T-helper 17 cell (primary cell): ENCODE measurements around the gene BMP10. TPM values are rescaled to one million over a fixed set of nuclear protein-coding genes. Genes with fewer than 3 reads are reported as not detected.
"Not testable (repeated sequence)": the region's sequence is repeated elsewhere in the genome, so short reads cannot be mapped to it uniquely, and the experiment has no call there.

Experiments
- ATAC-seq: fragments of 150-1000 bp; cut with Tn5 transposase; 2 replicates; pipeline ENCODE4 v1.10.0; 2021; ENCODE audit warnings: mild to moderate bottlenecking, moderate library complexity
- DNase-seq, 3 donors: peaks; one replicate each; pipeline versions ENCODE4 v3.0.0 to v3.0.0-alpha.2; 2020 to 2021
- H3K9me3 ChIP-seq: one replicate; pipeline ENCODE4 v1.7.0; 2013; ENCODE audit warnings: low read length, mild to moderate bottlenecking; ENCODE audit not compliant: control insufficient read depth, poor library complexity, severe bottlenecking
- H3K27ac Mint-ChIP-seq: one replicate; pipeline ENCODE4 v1.8.0; 2022; ENCODE audit warnings: mild to moderate bottlenecking, moderate library complexity, mixed read lengths
- H3K27me3 Mint-ChIP-seq: one replicate; pipeline ENCODE4 v1.8.0; 2022; ENCODE audit warnings: mixed read lengths
- H3K36me3 Mint-ChIP-seq: one replicate; pipeline ENCODE4 v1.8.0; 2022; ENCODE audit warnings: low read depth, mixed read lengths
- H3K4me1 Mint-ChIP-seq: one replicate; pipeline ENCODE4 v1.8.0; 2022; ENCODE audit warnings: mild to moderate bottlenecking, mixed read lengths
- H3K4me3 Mint-ChIP-seq: one replicate; pipeline ENCODE4 v1.8.0; 2022; ENCODE audit warnings: mild to moderate bottlenecking, moderate library complexity, mixed read lengths
- total RNA-seq, 4 donors: library from RNA in 2 of 4; stranded (reverse) in 2 of 4; gene quantifications; one replicate each; pipeline ENCODE4 v1.2.3 and lab custom pipeline; 2022 to 2026

The BMP10 gene
- total RNA-seq, 2 donors from 2014 or later = not detected

- H3K9me3 ChIP-seq = no peaks in the 10 kb centered on the region
- peak overlapping the region; percentile 97 for H3K27ac Mint-ChIP-seq
- H3K36me3 Mint-ChIP-seq = no peaks in the 10 kb centered on the region
- no peaks in the 10 kb centered on the region for H3K27me3 Mint-ChIP-seq
- peaks cover 30% of the 10 kb centered on the region for H3K4me1 Mint-ChIP-seq
- H3K4me3 Mint-ChIP-seq = peak overlapping the region; percentile 74
- DNase-seq = peak; percentile 58 to 72 (median 66)
- ATAC-seq = peak; percentile 98
Measured at GRCh38 chr2:68908392-68908970, 37.3 kb upstream of the BMP10 start.

GRCh38 chr2:68907920-68908253 lies 36.7 kb upstream of the BMP10 start:
- peak overlapping the region; percentile 97 for H3K27ac Mint-ChIP-seq
- ATAC-seq (peak; percentile 1), DNase-seq (no peak)
- peak overlapping the region; percentile 74 for H3K4me3 Mint-ChIP-seq
- no peaks in the 10 kb centered on the region for H3K27me3 Mint-ChIP-seq
- no peaks in the 10 kb centered on the region for H3K9me3 ChIP-seq
- H3K36me3 Mint-ChIP-seq = no peaks in the 10 kb centered on the region
- peaks cover 30% of the 10 kb centered on the region for H3K4me1 Mint-ChIP-seq

GRCh38 chr2:68907232-68907919 lies 36.2 kb upstream of the BMP10 start:
- Mint-ChIP-seq H3K27me3 (no peaks in the 10 kb centered on the region), H3K27ac (peak overlapping the region; percentile 97), H3K4me1 (peaks cover 30% of the 10 kb centered on the region), H3K36me3 (no peaks in the 10 kb centered on the region), H3K4me3 (peak overlapping the region; percentile 74)
- DNase-seq (no peak), ATAC-seq (no peak)
- H3K9me3 ChIP-seq = no peaks in the 10 kb centered on the region

- DNase-seq = no peak
- Mint-ChIP-seq H3K27me3 (no peaks in the 10 kb centered on the region), H3K27ac (peak overlapping the region; percentile 97), H3K4me3 (no peak overlapping the region), H3K4me1 (peaks cover 30% of the 10 kb centered on the region), H3K36me3 (no peaks in the 10 kb centered on the region)
- ATAC-seq = no peak
- H3K9me3 ChIP-seq = no peaks in the 10 kb centered on the region
Measured at GRCh38 chr2:68906716-68907115, 35.5 kb upstream of the BMP10 start.

- Mint-ChIP-seq H3K27ac (no peak overlapping the region), H3K36me3 (no peaks in the 10 kb centered on the region), H3K4me1 (peaks cover 27% of the 10 kb centered on the region), H3K4me3 (no peak overlapping the region), H3K27me3 (no peaks in the 10 kb centered on the region)
- no peak for DNase-seq
- H3K9me3 ChIP-seq = no peaks in the 10 kb centered on the region
- ATAC-seq = no peak
Measured at GRCh38 chr2:68905116-68905515, 33.9 kb upstream of the BMP10 start.

GRCh38 chr2:68901561-68901960 lies 30.4 kb upstream of the BMP10 start:
- DNase-seq (no peak), ATAC-seq (no peak)
- Mint-ChIP-seq H3K4me3 (no peak overlapping the region), H3K36me3 (no peaks in the 10 kb centered on the region), H3K4me1 (peaks cover 4% of the 10 kb centered on the region), H3K27ac (no peak overlapping the region), H3K27me3 (peaks cover 13% of the 10 kb centered on the region)
- no peaks in the 10 kb centered on the region for H3K9me3 ChIP-seq

- H3K4me1 Mint-ChIP-seq = peaks cover 4% of the 10 kb centered on the region
- no peak for ATAC-seq
- H3K9me3 ChIP-seq = no peaks in the 10 kb centered on the region
- no peak overlapping the region for H3K27ac Mint-ChIP-seq
- H3K4me3 Mint-ChIP-seq = no peak overlapping the region
- H3K27me3 Mint-ChIP-seq = peaks cover 13% of the 10 kb centered on the region
- no peak for DNase-seq
- H3K36me3 Mint-ChIP-seq = no peaks in the 10 kb centered on the region
Measured at GRCh38 chr2:68901199-68901514, 30.0 kb upstream of the BMP10 start.

GRCh38 chr2:68900496-68901198 lies 29.4 kb upstream of the BMP10 start:
- H3K9me3 ChIP-seq = no peaks in the 10 kb centered on the region
- Mint-ChIP-seq H3K4me3 (no peak overlapping the region), H3K27ac (no peak overlapping the region), H3K27me3 (peaks cover 13% of the 10 kb centered on the region), H3K36me3 (no peaks in the 10 kb centered on the region), H3K4me1 (peaks cover 3% of the 10 kb centered on the region)
- DNase-seq (no peak), ATAC-seq (no peak)

- H3K27ac Mint-ChIP-seq, H3K9me3 ChIP-seq, H3K4me3 Mint-ChIP-seq, H3K36me3 Mint-ChIP-seq, H3K4me1 Mint-ChIP-seq, DNase-seq, ATAC-seq: not testable (repeated sequence)
- H3K27me3 Mint-ChIP-seq = peaks cover 13% of the 10 kb centered on the region
Measured at GRCh38 chr2:68895981-68896380, 24.8 kb upstream of the BMP10 start.

- DNase-seq = no peak
- Mint-ChIP-seq H3K27me3 (no peaks in the 10 kb centered on the region), H3K4me3 (no peak overlapping the region), H3K27ac (no peak overlapping the region), H3K36me3 (peaks cover 2% of the 10 kb centered on the region), H3K4me1 (peaks cover 9% of the 10 kb centered on the region)
- no peak for ATAC-seq
- no peaks in the 10 kb centered on the region for H3K9me3 ChIP-seq
Measured at GRCh38 chr2:68889500-68889899, 18.3 kb upstream of the BMP10 start.

- Mint-ChIP-seq H3K27ac (no peak overlapping the region), H3K4me1 (peaks cover 9% of the 10 kb centered on the region), H3K27me3 (no peaks in the 10 kb centered on the region), H3K4me3 (no peak overlapping the region), H3K36me3 (peaks cover 2% of the 10 kb centered on the region)
- no peak for DNase-seq
- no peak for ATAC-seq
- no peaks in the 10 kb centered on the region for H3K9me3 ChIP-seq
Measured at GRCh38 chr2:68889021-68889420, 17.8 kb upstream of the BMP10 start.

- Mint-ChIP-seq H3K4me1 (peaks cover 4% of the 10 kb centered on the region), H3K4me3 (no peak overlapping the region), H3K36me3 (peaks cover 1% of the 10 kb centered on the region), H3K27me3 (no peaks in the 10 kb centered on the region), H3K27ac (no peak overlapping the region)
- no peaks in the 10 kb centered on the region for H3K9me3 ChIP-seq
- DNase-seq = no peak
- ATAC-seq = no peak
Measured at GRCh38 chr2:68888038-68888704, 17.0 kb upstream of the BMP10 start.

- DNase-seq = no peak
- no peaks in the 10 kb centered on the region for H3K4me1 Mint-ChIP-seq
- H3K27ac Mint-ChIP-seq = no peak overlapping the region
- no peaks in the 10 kb centered on the region for H3K9me3 ChIP-seq
- no peak for ATAC-seq
- no peak overlapping the region for H3K4me3 Mint-ChIP-seq
- no peaks in the 10 kb centered on the region for H3K27me3 Mint-ChIP-seq
- H3K36me3 Mint-ChIP-seq = no peaks in the 10 kb centered on the region
Measured at GRCh38 chr2:68885811-68886075, 14.5 kb upstream of the BMP10 start.
